Type B pancreatic cell (in vitro differentiated cells): ENCODE results near the gene MLLT1. TPM values are rescaled to one million over a fixed set of nuclear protein-coding genes. Genes with fewer than 3 reads are reported as not detected.
A peak's percentile ranks its signal among the peaks of the same experiment; 100 is the strongest.

ENCODE experiments used
- DNase-seq: peaks from one replicate; pipeline ENCODE4 v3.0.0; 2021; ENCODE audit warnings: mixed read lengths; ENCODE audit not compliant: unreplicated experiment; ENCODE audit errors: extremely low spot score
- H3K27ac Mint-ChIP-seq: 2 replicates; pipeline ENCODE4 v1.8.0; 2021; ENCODE audit warnings: mild to moderate bottlenecking, mixed read lengths
- H3K27me3 Mint-ChIP-seq: 2 replicates; pipeline ENCODE4 v1.8.0; 2021; ENCODE audit warnings: mixed read lengths
- H3K36me3 Mint-ChIP-seq: 2 replicates; pipeline ENCODE4 v1.8.0; 2021; ENCODE audit warnings: mixed read lengths
- H3K4me1 Mint-ChIP-seq: one replicate; pipeline ENCODE4 v1.8.0; 2021; ENCODE audit warnings: mixed read lengths; ENCODE audit not compliant: unreplicated experiment
- H3K4me3 Mint-ChIP-seq: 2 replicates; pipeline ENCODE4 v1.8.0; 2021; ENCODE audit warnings: mild to moderate bottlenecking, mixed read lengths
- H3K9me3 Mint-ChIP-seq: 2 replicates; pipeline ENCODE4 v1.8.0; 2021; ENCODE audit warnings: mixed read lengths
- CTCF ChIP-seq: fragments of 200-600 bp; sonication (generic); conservative IDR thresholded peaks from 2 replicates; pipeline ENCODE4 v1.5.0; 2021; ENCODE audit warnings: antibody characterized with exemption, mild to moderate bottlenecking
- total RNA-seq: library from RNA; stranded (reverse); gene quantifications from 2 replicates; pipeline ENCODE4 v1.2.1, GENCODE V29; 2021; ENCODE audit warnings: low replicate concordance

The MLLT1 gene
- total RNA-seq, 1 donor from 2014 or later, result 106 TPM

- no peak for TF ChIP-seq CTCF
- Mint-ChIP-seq H3K4me3 (no peak overlapping the region), H3K27me3 (no peaks in the 10 kb centered on the region)
These were observed 200 bp downstream of the MLLT1 start for GRCh38 chr19:6279620-6279930.

GRCh38 chr19:6278740-6279619, 795 bp downstream of the MLLT1 start:
- peaks cover 4% of the 10 kb centered on the region for H3K36me3 Mint-ChIP-seq
- peak overlapping the region; percentile 90 for H3K27ac Mint-ChIP-seq
- H3K4me1 Mint-ChIP-seq, result peaks cover 40% of the 10 kb centered on the region
- no peak for DNase-seq
- TF ChIP-seq CTCF, result no peak
- no peaks in the 10 kb centered on the region for H3K27me3 Mint-ChIP-seq
- peak overlapping the region; percentile 93 for H3K4me3 Mint-ChIP-seq
- H3K9me3 Mint-ChIP-seq, result no peaks in the 10 kb centered on the region

More at GRCh38 chr19:6279620-6279930, 200 bp downstream of the MLLT1 start:
- peaks cover 4% of the 10 kb centered on the region for H3K36me3 Mint-ChIP-seq
- no peaks in the 10 kb centered on the region for H3K9me3 Mint-ChIP-seq
- peaks cover 34% of the 10 kb centered on the region for H3K4me1 Mint-ChIP-seq
- H3K27ac Mint-ChIP-seq, result no peak overlapping the region
- no peak for DNase-seq

GRCh38 chr19:6278051-6278450, 1.7 kb downstream of the MLLT1 start:
- H3K9me3 Mint-ChIP-seq, result no peaks in the 10 kb centered on the region
- no peaks in the 10 kb centered on the region for H3K27me3 Mint-ChIP-seq
- H3K4me1 Mint-ChIP-seq, result peaks cover 49% of the 10 kb centered on the region
- DNase-seq, result no peak
- no peak for TF ChIP-seq CTCF
- H3K27ac Mint-ChIP-seq, result peak overlapping the region; percentile 90
- H3K4me3 Mint-ChIP-seq, result peak overlapping the region; percentile 93
- H3K36me3 Mint-ChIP-seq, result peaks cover 4% of the 10 kb centered on the region

GRCh38 chr19:6276447-6276846, 3.3 kb downstream of the MLLT1 start:
- peak overlapping the region; percentile 65 for H3K4me3 Mint-ChIP-seq
- H3K4me1 Mint-ChIP-seq, result peaks cover 65% of the 10 kb centered on the region
- TF ChIP-seq CTCF, result no peak
- H3K27me3 Mint-ChIP-seq, result no peaks in the 10 kb centered on the region
- H3K27ac Mint-ChIP-seq, result peak overlapping the region; percentile 33
- DNase-seq, result no peak
- peaks cover 7% of the 10 kb centered on the region for H3K36me3 Mint-ChIP-seq
- no peaks in the 10 kb centered on the region for H3K9me3 Mint-ChIP-seq

- H3K4me1 Mint-ChIP-seq, result peaks cover 72% of the 10 kb centered on the region
- H3K9me3 Mint-ChIP-seq, result no peaks in the 10 kb centered on the region
- no peak overlapping the region for H3K27ac Mint-ChIP-seq
- TF ChIP-seq CTCF, result no peak
- DNase-seq, result no peak
- no peak overlapping the region for H3K4me3 Mint-ChIP-seq
- peaks cover 7% of the 10 kb centered on the region for H3K36me3 Mint-ChIP-seq
- H3K27me3 Mint-ChIP-seq, result no peaks in the 10 kb centered on the region
These were observed 4.5 kb downstream of the MLLT1 start for GRCh38 chr19:6275170-6275744.
